ENCODE measurements around the gene CACNA1G.
A peak's percentile ranks its signal among the peaks of the same experiment; 100 is the strongest.

CACNA1G gene

GRCh38 chr17:50549256-50549941, 11.1 kb upstream of the CACNA1G start:
- no peak for DNase-seq

- DNase-seq, result no peak
Measured at GRCh38 chr17:50549969-50550368, 10.5 kb upstream of the CACNA1G start.

GRCh38 chr17:50550661-50551432, 9.7 kb upstream of the CACNA1G start:
- peak; percentile 76 to 95 for DNase-seq

GRCh38 chr17:50551433-50551815, 9.1 kb upstream of the CACNA1G start:
- no peak for DNase-seq

GRCh38 chr17:50551884-50552283, 8.6 kb upstream of the CACNA1G start:
- DNase-seq, result no peak

GRCh38 chr17:50554201-50554600, 6.3 kb upstream of the CACNA1G start:
- DNase-seq, result no peak

GRCh38 chr17:50556803-50557202, 3.7 kb upstream of the CACNA1G start:
- DNase-seq, result no peak

- no peak for DNase-seq
Measured at GRCh38 chr17:50557630-50558029, 2.9 kb upstream of the CACNA1G start.

GRCh38 chr17:50558091-50558490, 2.4 kb upstream of the CACNA1G start:
- peak; percentile 22 for DNase-seq

- DNase-seq, result no peak
Measured at GRCh38 chr17:50558581-50558940, 2.0 kb upstream of the CACNA1G start.

- peak; percentile 73 to 89 for DNase-seq
Measured at GRCh38 chr17:50558941-50559614, 1.4 kb upstream of the CACNA1G start.

- DNase-seq, result peak; percentile 44 to 76
Measured at GRCh38 chr17:50559674-50560184, 786 bp upstream of the CACNA1G start.

- peak in 1 of 2 experiments; percentile 58 for DNase-seq
Measured at GRCh38 chr17:50560931-50561745, 623 bp downstream of the CACNA1G start.

- DNase-seq, result peak in 1 of 2 experiments; percentile 51
Measured at GRCh38 chr17:50561746-50562141, 1.2 kb downstream of the CACNA1G start.

- no peak for DNase-seq
Measured at GRCh38 chr17:50562242-50563091, 2.0 kb downstream of the CACNA1G start.

- DNase-seq, result no peak
Measured at GRCh38 chr17:50563092-50563511, 2.6 kb downstream of the CACNA1G start.

GRCh38 chr17:50564916-50565315, 4.4 kb downstream of the CACNA1G start:
- peak; percentile 28 to 55 for DNase-seq

GRCh38 chr17:50565402-50566350, 5.2 kb downstream of the CACNA1G start:
- peak in 1 of 2 experiments; percentile 39 for DNase-seq

GRCh38 chr17:50566886-50567285, 6.4 kb downstream of the CACNA1G start:
- no peak for DNase-seq

- DNase-seq, result no peak
Measured at GRCh38 chr17:50568659-50569058, 8.1 kb downstream of the CACNA1G start.

GRCh38 chr17:50569592-50569991, 9.1 kb downstream of the CACNA1G start:
- no peak for DNase-seq

All from NCI-H526 (cell line).